NCI-H2081 (cell line): Measurements from ENCODE around the gene BICRA.

Source experiments
- DNase-seq, 2 experiments: peaks; one replicate each; lab custom pipeline; 2025; lab: John Stamatoyannopoulos, UW

BICRA gene

GRCh38 chr19:47750752-47751151 is 141.8 kb downstream of the BICRA start:
- DNase-seq, result no peak

- DNase-seq, result no peak
These were observed 143.7 kb downstream of the BICRA start for GRCh38 chr19:47752440-47753211.
